T-helper 2 cell (primary cell): ENCODE measurements around the gene UBL5.
"Not testable (repeated sequence)": the region's sequence is repeated elsewhere in the genome, so short reads cannot be mapped to it uniquely, and the experiment has no call there.

Source experiments
- DNase-seq, 5 experiments: peaks; one replicate each; pipeline versions ENCODE4 v3.0.0 to v3.0.0-alpha.2; 2012 to 2022
- total RNA-seq, 2 donors: gene quantifications; one replicate each; lab custom pipeline; 2026; lab: John Stamatoyannopoulos, UW

UBL5 gene
- 48.3 to 65.7 reads per million in 2 donors for total RNA-seq

DNA sequence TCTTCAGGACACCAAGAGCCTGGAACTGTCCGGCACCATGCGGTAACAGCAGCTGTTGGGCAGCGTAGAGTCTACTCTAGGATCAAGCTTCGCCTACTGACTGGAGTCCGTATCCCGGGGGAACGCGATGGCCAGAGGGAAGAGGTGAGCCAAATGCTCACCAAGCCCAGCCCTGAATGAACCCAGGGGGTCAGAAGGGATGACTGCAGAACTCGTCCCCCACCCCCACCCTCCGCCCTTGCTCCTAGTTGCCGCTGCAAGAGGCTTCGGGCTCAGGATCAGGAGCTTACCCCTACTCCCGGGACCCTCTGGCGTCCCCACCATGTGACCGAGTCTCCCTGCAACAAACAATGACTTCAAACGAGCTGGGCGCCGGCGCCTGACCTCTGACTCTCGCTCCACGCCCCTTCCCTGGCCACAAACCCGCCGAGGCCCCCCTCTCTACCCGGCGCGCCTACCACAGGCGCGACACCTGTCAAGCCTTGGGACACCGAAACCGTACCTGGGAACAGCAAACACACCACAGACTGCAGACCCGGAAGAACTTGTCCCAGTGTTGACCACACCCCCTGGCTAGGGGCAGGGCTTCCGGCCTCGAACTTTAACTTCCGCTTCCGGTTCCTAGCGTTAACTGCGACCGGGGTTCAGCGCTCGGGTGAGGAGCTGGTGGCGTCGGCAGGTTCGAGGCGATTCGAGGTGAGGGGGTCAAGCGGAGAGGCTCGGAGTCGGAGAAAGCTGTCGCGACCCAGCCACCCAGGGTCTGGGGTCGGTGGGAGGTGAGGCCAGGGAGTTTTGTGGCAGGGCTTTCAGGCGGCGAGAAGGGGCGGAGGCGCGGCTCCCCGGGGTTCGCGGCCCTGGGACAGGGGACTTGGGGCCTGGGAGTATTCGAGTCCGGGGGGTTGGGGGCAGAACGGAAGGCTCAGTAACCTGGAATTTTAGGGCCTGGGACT, at the start of gene UBL5:
Gene UBL5, plus strand, starts transcription at position 630 of the 950 bp plus-strand sequence. CDS start 420 bp downstream, outside the sequence.
- peak; percentile 67 to 93 (median 84) for DNase-seq

DNA sequence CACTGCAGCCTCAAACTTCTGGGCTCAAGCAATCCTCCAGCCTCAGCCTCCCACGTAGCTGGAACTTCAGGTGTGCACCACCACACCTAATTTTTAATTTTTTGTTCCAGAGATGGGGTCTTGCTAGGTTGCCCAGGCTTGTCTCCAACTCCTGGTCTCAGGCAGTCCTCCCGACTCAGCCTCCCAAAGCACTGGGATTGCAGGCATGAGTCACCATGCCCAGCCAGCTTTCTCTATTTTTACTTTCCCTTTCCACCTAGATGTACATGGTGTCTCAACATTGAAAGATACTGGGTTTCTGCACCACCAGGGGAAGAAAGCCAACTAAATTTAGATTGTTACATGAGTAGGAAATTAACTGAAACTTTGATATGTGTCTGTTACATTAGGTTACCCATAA, 45.4 kb upstream of the UBL5 start:
- no peak for DNase-seq

DNA sequence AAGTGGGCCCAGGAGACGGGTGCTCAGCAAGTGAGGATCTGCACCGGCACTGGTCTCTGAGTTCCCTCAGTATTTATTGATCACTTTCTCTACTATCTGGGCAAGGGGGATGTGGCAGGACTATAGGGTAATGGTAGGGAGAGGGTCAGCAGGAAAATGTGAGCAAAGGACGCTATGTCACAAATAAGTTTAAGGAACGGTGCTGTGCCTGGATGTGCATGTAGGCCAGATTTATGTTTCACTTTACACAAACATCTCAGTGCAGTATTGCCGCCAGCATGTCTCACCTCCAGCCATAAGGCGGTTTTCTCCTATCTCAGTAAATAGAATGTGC, 43.6 kb upstream of the UBL5 start:
- not testable (repeated sequence) for DNase-seq

DNA sequence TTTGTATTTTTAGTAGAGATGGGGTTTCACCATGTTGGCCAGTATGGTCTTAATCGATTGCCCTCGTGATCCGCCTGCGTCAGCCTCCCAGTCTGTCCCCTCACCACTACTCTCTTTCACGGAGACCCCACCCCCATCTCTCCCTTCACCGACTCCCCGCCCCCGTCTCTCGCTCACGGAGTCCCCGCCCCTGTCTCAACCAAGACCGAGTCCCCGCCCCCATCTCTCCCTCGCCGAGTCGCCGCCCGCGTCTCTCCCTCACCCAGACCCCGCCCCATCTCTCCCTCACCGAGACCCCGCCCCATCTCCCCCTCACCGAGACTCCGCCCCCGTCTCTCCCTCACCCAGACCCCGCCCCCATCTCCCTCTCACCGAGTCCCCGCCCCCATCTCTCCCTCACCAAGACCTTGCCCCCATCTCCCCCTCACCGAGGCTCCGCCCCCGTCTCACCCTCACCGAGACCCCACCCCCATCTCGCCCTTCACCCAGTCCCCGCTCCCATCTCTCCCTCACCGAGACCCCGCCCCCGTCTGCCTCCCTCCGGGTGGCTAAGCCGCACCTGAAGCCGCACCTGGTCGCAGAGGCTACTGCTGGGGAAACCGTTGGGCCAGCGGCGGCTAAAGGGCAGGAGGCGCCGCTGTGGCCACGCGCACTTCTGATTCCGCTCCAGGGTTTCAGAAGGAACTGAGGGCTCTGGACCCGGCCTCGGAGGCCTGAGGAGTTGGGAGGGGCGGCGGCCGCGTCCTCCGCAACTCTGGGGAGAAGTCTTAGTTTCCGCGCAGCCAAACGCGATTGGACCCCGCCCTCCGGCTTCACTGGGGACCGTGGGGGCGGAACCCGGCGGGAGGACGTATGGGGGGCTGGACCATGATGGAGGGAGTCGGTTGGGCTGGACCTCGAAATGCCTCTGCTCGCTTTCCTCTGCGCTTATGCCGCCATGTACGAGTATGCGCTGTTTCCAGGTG, 42.1 kb upstream of the UBL5 start:
- peak; percentile 89 to 98 (median 97) for DNase-seq

DNA sequence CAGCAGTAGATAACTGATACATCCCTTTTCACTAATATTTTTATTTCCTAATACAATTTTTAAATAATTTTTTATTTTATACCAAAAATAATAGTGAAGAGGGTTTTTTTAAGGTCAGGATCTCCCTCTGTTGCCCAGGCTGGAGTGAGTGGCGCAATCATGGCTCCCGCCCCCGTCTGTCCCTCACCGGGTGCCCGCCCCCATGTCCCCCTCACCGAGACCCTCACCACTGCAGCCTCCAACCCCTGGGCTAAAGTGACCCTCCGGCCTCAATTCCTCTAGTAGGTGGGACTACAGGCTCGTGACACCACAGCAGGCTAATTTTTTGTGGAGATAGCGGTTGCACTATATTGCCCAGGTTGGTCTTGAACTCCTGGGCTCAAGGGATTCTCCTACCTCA, 41.4 kb upstream of the UBL5 start:
- no peak for DNase-seq

DNA sequence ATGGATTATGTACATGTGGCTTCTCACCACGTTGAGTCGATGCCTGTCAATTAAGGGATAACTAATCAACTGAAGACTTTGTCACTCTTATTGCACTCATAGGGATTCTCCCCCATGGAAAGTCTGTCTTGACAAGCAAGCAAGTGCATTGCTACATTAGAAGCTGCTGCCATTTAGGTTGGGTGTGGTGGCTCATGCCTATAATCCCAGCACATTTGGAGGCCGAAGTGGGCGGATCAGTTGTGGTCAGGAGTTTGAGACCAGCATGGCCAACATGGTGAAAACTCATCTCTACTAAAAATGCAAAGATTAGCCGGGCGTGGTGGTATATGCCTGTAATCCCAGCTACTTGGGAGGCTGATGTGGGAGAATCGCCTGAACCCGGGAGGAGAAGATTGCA, 40.9 kb upstream of the UBL5 start:
- no peak for DNase-seq

DNA sequence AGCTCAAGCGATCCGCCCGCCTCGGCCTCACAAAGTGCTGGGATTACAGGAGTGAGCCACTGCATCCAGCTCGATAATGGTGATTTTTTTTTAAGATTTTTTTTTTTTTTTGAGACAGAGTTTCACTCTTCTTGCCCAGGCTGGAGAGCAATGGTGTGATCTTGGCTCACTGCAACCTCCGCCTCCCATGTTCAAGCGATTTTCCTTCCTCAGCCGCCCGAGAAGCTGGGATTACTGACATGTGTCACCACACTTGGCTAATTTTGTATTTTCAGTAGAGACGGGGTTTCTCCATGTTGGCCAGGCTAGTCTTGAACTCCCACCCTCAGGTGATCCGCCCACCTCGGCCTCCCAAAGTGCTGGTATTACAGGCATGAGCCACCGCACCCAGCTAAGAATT, 39.1 kb upstream of the UBL5 start:
- not testable (repeated sequence) for DNase-seq

DNA sequence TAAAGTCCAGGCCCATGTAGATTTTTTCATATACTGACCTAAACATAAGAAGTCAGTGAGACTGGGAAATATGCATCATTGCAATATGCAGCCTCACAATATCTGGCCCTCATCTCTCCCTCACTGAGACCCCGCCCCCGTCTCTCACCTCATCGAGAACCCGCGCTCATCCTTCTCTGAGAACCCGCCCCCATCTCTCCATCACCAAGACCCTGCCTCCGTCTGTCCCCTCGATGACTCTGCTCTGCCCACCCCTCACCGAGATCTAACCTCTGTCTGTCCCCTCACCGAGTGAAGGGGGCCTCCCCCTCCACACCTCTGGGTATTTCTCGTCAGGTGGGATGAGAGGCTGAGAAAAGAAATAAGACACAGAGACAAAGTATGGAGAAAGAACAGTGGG, 38.7 kb upstream of the UBL5 start:
- DNase-seq = no peak

DNA sequence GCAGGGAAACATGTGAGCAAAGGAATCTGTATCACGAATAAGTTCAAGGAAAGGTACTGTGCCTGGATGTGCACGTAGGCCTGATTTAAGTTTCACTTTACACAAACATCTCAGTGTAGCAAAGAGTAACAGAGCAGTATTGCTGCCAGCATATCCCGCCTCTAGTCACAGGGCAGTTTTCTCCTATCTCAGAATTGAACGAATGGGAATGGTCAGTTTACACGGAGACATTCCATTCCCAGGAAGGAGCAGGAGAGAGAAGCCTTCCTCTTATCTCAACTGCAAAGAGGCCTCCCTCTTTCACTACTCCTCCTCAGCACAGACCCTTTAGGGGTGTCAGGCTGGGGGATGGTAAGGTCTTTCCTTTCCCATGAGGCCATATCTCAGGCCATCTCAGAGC, 38.1 kb upstream of the UBL5 start:
- DNase-seq = not testable (repeated sequence)

DNA sequence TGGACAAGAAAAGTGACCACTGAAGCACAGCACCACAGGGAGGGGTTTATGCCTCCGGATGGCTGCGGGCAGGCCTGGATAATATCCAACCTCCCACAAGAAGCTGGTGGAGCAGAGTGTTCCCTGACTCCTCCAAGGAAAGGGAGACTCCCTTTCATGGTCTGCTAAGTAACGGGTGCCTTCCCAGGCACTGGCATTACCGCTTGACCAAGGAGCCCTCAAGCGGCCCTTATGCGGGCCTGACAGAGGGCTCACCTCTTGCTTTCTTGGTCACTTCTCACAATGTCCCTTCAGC, 36.7 kb upstream of the UBL5 start:
- not testable (repeated sequence) for DNase-seq

DNA sequence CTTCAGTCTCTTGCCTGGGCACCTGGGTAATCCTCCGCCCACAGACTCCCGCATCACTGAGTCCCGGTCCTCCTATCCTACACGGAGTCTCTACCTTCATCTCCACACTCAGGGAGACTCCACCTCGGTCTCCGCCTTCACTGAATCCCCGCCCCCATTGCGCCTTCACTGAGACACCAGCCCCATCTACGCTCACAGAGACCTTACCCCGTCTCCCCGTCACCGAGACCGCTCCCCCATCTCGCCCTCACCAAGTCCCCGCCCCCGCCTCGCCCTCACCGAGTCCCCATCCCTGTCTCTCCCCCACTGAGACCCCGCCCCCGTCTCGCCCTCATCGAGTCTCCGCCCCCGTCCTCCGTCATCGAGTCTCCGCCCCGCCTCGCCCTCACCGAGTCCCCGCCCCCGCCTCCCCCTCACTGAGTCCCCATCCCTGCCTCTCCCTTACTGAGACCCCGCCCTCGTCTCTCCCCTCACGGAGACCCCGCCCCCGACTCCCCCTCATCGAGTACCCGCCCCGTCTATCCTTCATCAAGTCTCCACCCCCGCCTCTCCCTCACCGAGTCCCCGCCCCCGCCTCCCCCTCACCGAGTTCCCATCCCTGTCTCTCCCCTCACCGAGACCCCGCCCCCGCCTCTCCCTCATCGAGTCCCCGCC, 36.0 kb upstream of the UBL5 start:
- peak; percentile 79 to 98 (median 97) for DNase-seq

DNA sequence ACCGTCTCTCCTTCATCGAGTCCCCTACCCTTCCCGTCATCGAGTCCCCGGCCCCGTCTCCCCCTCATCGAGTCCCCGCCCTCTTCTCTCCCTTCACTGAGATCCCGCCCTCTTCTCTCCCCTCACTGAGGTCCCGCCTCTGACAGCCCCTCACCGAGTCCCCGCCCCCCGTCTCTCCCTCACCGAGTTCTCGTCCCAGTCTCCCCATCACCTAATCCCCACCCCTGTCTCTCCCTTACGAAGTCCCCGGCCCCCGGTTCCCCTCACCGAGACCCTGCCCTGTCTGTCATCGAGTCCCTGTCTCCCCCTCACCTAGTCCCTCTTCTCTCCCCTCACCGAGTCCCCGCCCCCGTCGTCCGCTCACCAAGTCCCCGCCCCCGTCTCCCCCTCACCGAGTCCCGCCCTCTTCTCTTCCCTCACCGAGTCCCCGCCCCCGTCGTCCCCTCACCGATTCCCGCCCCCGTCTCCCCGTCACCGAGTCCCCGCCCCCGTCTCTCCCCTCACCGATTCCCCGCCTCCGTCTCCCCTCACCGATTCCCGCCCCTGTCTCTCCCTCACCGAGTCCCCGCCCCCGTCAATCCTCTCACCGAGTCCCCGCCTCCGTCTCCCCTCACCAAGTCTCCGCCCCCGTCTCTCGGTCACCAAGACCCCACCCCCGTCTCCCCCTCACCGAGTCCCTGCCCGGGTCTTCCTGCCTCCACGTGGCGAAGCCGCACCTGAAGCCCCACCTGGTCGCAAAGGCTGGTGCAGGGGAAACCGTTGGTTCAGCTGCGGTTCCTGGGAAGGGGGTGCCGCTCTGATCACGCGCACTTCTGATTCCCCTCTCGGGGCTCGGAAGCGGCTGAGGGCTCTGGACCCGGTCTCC, 35.3 kb upstream of the UBL5 start:
- peak; percentile 82 to 96 (median 91) for DNase-seq

DNA sequence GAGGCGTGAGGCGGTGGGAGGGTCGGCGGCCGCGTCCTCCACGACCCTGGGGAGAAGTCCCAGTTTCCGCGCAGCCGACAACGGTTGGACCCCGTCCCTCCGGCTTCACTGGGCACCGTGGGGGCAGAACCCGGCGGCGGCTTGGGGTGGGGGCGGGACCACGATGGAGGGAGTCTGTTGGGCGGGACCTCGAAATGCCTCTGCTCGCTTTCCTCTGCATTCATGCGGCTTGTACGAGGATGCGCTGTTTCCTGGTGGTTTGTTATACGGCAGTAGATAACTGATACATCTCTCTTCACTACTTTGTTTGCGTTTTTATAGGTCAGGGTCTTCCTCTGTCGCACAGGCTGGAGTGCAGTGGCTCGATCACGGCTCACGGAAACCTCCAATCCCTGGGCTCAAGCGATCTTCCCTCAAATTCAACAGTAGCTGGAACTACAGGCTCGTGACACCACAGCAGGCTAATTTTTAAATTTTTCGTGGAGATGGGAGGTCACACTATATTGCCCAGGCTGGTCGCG, 34.6 kb upstream of the UBL5 start:
- peak in 3 of 5 experiments; percentile 43 to 90 (median 61) for DNase-seq

DNA sequence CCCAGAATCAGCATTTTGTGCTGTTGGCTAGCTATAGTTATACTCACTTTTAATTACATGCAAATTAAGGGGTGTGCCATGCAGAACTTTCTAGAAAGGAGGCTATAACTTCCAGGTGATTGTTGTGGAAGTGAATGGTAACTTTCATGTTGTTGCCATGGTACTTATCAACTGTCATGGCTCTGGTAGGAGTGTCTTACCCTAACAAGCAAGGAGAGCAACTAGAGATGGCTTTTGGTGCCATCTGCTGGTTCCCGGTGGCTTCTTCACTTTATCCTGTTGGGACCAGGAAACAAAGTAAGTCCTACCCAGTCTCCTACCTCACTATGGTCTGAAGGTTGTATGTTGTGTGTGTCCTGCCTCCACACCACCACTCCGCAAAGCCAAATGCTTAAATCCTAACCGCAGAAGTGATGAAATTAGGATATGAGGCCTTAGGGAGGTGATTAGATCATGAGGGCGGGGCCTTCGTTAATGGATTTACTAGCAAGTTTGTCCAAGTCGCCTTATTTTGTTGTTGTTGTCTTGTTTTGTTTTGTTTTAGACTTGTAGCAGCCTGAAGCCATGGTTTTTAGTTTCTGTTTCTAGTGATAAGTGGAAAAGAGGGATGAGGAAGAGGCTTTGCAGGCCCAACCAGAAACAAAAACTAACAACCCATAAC, 31.5 kb upstream of the UBL5 start:
- DNase-seq = peak; percentile 43 to 93 (median 79)

DNA sequence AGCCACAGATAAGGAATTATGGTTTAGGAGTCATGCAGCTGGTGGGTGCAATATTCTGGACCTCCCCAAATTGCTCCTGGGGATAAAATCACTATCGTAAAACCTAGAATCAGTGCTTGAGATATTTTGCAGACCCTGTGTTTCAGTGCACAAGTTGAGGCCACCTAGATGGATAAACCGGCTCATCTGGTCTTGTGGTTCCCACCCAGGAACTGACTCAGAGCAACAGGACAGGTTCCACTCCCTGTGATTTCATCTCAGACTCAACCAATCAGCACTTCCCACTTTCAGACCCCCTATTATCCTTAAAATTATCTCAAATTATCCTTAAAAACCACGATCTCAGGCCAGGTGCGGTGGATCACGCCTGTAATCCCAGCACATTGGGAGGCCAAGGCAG, 29.8 kb upstream of the UBL5 start:
- no peak for DNase-seq

DNA sequence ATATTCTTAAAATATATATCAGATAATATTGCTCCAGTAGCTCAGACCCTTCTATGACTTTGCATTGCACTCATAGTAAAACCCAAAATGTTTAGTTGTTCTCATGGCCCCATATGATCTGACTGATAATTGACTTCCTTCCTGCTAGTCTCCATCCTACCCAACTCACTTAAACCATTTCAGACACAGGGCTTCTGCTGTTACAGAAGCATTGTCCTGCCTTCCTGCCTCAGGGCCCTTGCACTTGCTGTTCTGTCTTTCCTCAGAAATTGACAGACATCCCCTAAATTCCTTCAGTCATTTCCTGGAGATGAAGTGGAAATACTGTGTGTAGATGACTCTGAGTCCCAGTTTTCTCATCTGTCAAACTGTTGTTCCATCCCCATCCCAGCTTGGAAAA, 28.6 kb upstream of the UBL5 start:
- peak in 1 of 5 experiments; percentile 78 for DNase-seq

DNA sequence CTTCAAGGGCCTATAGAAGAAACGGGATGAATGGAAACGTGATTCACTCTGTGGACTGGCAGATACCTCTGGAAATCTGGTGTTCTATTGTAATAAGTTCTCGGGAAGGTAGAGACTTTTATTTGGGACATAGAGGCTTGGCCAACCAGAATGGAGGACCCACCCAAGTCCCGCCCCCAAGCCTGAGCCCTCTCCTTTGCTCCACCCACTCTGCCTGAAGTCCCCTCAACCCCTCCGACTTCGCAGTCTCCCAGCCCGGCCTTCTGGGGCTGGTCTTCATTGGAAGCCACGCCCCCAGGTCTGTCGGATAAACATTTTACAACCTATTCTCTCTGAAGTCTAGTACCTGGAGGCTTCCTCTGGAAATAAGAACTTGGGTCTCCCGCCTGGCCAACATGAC, 25.7 kb upstream of the UBL5 start:
- no peak for DNase-seq

DNA sequence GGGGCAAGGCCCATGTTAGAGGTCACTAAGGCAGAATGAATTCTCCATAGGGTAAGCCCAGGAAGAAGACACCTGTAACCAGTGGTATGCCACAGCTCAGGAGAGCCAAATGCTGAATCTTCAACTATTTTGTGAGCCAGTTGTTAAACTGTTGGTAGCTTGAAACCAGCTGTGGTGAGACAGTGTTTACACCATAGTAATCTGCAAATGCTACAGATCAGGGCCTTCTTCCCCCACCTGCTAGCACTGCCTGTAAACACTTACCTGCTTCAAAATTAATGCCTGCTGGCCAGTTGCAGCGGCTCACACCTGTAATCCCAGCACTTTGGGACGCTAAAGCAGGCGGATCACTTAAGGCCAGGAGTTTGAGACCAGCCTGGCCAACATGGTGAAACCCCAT, 20.9 kb upstream of the UBL5 start:
- no peak for DNase-seq

DNA sequence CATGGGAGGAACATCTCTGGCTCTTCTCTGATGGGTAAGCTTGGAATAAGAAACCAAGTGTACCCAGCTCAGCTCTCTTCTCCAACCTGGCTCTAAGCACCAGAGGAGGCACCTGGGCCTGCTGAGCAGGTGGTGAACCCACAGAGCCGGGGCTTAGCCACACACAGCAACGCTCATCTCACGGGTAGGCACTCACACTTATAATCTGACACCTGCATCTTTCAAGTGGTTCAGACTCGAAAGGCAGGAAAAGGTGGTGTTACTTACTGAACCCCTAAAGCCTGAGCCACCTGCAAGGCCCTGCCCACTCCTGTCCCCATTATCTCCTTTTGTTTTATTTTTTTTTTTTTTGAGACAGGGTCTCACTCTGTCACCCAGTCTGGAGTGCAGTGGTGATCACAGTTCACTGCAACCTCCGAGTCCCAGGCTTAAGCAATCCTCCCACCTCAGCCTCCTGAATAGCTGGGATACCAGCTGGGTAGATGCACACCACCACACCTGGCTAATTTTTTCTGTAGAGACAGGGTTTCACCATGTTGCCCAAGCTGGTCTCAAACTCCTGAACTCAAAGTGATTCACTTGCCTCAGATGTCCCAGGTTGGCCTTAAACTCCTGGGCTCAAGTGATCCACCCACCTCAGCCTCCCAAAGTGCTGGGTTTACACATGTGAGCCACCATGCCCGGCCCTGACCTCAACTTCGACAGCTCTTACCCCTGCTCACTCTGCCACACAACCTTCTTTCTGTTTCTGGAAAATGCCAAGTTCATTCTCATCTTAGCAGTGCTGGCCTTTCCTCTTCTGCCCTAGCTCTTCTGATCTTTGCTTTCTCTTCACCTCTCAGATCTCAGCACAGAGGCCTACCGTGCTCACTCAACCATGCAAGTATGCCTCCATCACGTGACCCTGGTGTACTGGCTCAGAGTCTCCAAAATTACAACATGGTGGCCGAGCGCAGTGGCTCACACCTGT, 18.6 kb upstream of the UBL5 start:
- DNase-seq = peak in 3 of 5 experiments; percentile 24 to 75 (median 64)

DNA sequence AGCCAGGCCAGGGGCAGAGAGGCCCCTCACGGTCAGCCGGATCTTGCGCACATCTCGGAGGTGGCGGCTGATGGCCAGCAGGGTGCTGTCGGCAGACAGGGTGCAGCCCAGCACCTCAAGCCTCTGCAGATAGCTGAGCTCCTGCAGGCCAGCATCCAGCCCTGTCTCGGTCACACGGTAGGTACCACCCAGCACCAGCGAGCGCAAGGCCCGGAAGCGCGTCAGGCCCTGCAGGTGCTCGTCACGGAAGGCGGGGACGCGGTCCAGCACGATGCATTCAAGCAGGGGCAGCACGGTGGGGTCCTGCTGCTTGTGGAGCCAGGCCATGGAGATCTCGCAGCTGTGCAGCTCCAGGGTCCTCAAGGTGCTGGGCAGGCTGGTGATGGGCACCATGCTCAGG, 16.6 kb upstream of the UBL5 start:
- DNase-seq = no peak
